K562 (cell line): ENCODE measurements around the gene POLR2A. TPM values are rescaled to one million over a fixed set of nuclear protein-coding genes. Genes with fewer than 3 reads are reported as not detected.

Experiments used
- ATAC-seq: fragments of 200-7000 bp; cut with Tn5 transposase; 3 replicates; pipeline ENCODE4 v1.9.1; 2020; ENCODE audit warnings: moderate library complexity
- BruUV-seq: library from RNA; stranded (reverse); fragments of 400-500 nt; replicated peaks from 2 replicates; lab custom pipeline; 2021; lab: Mats Ljungman, UMichigan
- CTCF ChIA-PET: fragments of 300-600 bp; formaldehyde crosslinking; extraction: SDS; loops from one replicate; lab custom pipeline; 2021; ENCODE audit warnings: low intra/inter-chr PET ratio; lab: Yijun Ruan, JAX
- POLR2A ChIA-PET: fragments of 300-600, 350-650 bp; sonication (Branson Sonifier 250); formaldehyde crosslinking; extraction: SDS; loops from one replicate; lab custom pipeline; 2021; ENCODE audit warnings: antibody characterized with exemption, inconsistent platforms; lab: Yijun Ruan, JAX
- DNase-seq, 4 experiments: peaks; one replicate each; pipeline versions ENCODE4 v3.0.0 to v3.0.0-alpha.2; 2011 to 2018; ENCODE audit warnings: low spot score in 3 of 4, mixed read lengths in 3 of 4; ENCODE audit errors: extremely low read depth in 1 of 4
- FAIRE-seq: peaks from 2 replicates; lab custom pipeline; 2011; peaks lifted over from hg19 to GRCh38; lab: Jason Lieb, UNC
- H2AFZ ChIP-seq: 2 replicates; pipeline ENCODE4 v1.6.0; 2011; ENCODE audit warnings: low read depth, low read length, control low read depth, inconsistent platforms
- H3K27ac ChIP-seq: fragments of 200-600 bp; 3 replicates; pipeline ENCODE4 v1.8.0; 2011; ENCODE audit warnings: low read depth, mild to moderate bottlenecking, control low read depth, inconsistent platforms, low read length, moderate library complexity, mixed read lengths; ENCODE audit errors: extremely low read depth
- H3K27me3 ChIP-seq, 2 experiments: fragments of 300-600 bp in 1 of 2; 2 replicates in 1 of 2; 3 replicates in 1 of 2; pipeline versions ENCODE4 v1.6.0 to v1.8.0; 2011; ENCODE audit warnings: inconsistent platforms in 2 of 2, low read length in 2 of 2, mild to moderate bottlenecking in 1 of 2, mixed read lengths in 1 of 2, moderate library complexity in 1 of 2; ENCODE audit not compliant: control insufficient read depth in 2 of 2, insufficient read depth in 2 of 2
- H3K36me3 ChIP-seq: fragments of 300-600 bp; 3 replicates; pipeline ENCODE4 v1.8.0; 2011; ENCODE audit warnings: mild to moderate bottlenecking, low read length, inconsistent platforms; ENCODE audit not compliant: control insufficient read depth, insufficient read depth
- H3K4me1 ChIP-seq, 2 experiments: fragments of 200-600 bp in 1 of 2; replicated peaks in 1 of 2; 2 replicates in 1 of 2; 3 replicates in 1 of 2; pipeline versions ENCODE4 v1.5.1 to v1.8.0; 2011; ENCODE audit warnings: inconsistent platforms in 2 of 2, low read length in 2 of 2, mild to moderate bottlenecking in 1 of 2, mixed read lengths in 1 of 2, moderate library complexity in 1 of 2; ENCODE audit not compliant: control insufficient read depth in 2 of 2, insufficient read depth in 2 of 2
- H3K4me2 ChIP-seq: 2 replicates; pipeline ENCODE4 v1.6.1; 2011; ENCODE audit warnings: low read length, control low read depth, inconsistent platforms, mixed read lengths; ENCODE audit not compliant: insufficient read depth
- H3K4me3 ChIP-seq: fragments of 200-600 bp; sonication (generic), shearing (Covaris generic); 2 replicates; pipeline ENCODE4 v1.5.1; 2016; ENCODE audit warnings: control low read depth, inconsistent platforms
- H3K79me2 ChIP-seq: fragments of 200-600 bp; 3 replicates; pipeline ENCODE4 v1.8.0; 2011; ENCODE audit warnings: low read length, inconsistent platforms; ENCODE audit not compliant: control insufficient read depth, insufficient read depth
- H3K9ac ChIP-seq, 2 experiments: 2 replicates each; pipeline versions ENCODE4 v1.6.0 to v1.6.1; 2011; ENCODE audit warnings: low read depth in 2 of 2, low read length in 2 of 2, control low read depth in 1 of 2, inconsistent platforms in 1 of 2, mild to moderate bottlenecking in 1 of 2, mixed read lengths in 1 of 2; ENCODE audit not compliant: insufficient read depth in 1 of 2
- H3K9me1 ChIP-seq: one replicate; pipeline ENCODE4 v1.6.0; 2011; ENCODE audit warnings: inconsistent platforms, mild to moderate bottlenecking, low read length, moderate library complexity; ENCODE audit not compliant: control insufficient read depth, insufficient read depth
- H3K9me3 ChIP-seq: replicated peaks from 2 replicates; pipeline ENCODE4 v1.5.1; 2011; ENCODE audit warnings: low read depth, low read length, inconsistent platforms; ENCODE audit not compliant: control insufficient read depth, insufficient read depth
- H4K20me1 ChIP-seq: replicated peaks from 2 replicates; pipeline ENCODE4 v1.6.1; 2011; ENCODE audit warnings: low read length, inconsistent platforms, mixed read lengths; ENCODE audit not compliant: control insufficient read depth, insufficient read depth
- ATF6 ChIP-seq: sonication (generic); formaldehyde crosslinking; IDR thresholded peaks from 2 replicates; pipeline ENCODE4 v1.4.0; 2020; ENCODE audit warnings: mild to moderate bottlenecking, missing genetic modification reagents
- E2F1 ChIP-seq: sonication (generic); formaldehyde crosslinking; IDR thresholded peaks from 2 replicates; pipeline ENCODE4 v1.8.1; 2023; ENCODE audit warnings: mild to moderate bottlenecking, missing genetic modification reagents, moderate library complexity
- ETV6 ChIP-seq, 3 experiments: fragments of 150-350 bp in 1 of 3; sonication (generic) in 1 of 3; formaldehyde crosslinking in 1 of 3; IDR thresholded peaks; 2 replicates each; pipeline versions ENCODE4 v1.6.1 to v1.8.0; 2014 to 2022; ENCODE audit warnings: borderline replicate concordance in 2 of 3, low read depth in 2 of 3, antibody characterized with exemption in 1 of 3, low read length in 1 of 3, mild to moderate bottlenecking in 1 of 3, missing genetic modification reagents in 1 of 3
- FOXA3 ChIP-seq, 2 experiments: fragments of 450-650 bp in 1 of 2; sonication (generic) in 1 of 2; formaldehyde crosslinking; IDR thresholded peaks in 1 of 2; conservative IDR thresholded peaks in 1 of 2; 2 replicates each; pipeline versions ENCODE4 v1.4.0 to v1.8.0; 2020 to 2022; ENCODE audit warnings: mild to moderate bottlenecking in 2 of 2, missing genetic modification reagents in 1 of 2
- FOXJ2 ChIP-seq: fragments of 200-800 bp; sonication (Bioruptor generic); IDR thresholded peaks from 2 replicates; pipeline ENCODE4 v1.6.1; 2016; ENCODE audit warnings: missing genetic modification characterization, missing compliant biosample characterization
- HBP1 ChIP-seq: fragments of 450-650 bp; formaldehyde crosslinking; IDR thresholded peaks from 2 replicates; pipeline ENCODE4 v1.4.0; 2022; ENCODE audit warnings: missing genetic modification characterization
- PHB2 ChIP-seq: fragments of 450-650 bp; IDR thresholded peaks from 2 replicates; pipeline ENCODE4 v1.6.1; 2017; ENCODE audit warnings: low read depth
- RERE ChIP-seq: sonication (generic); formaldehyde crosslinking; IDR thresholded peaks from 2 replicates; pipeline ENCODE4 v1.8.0; 2023; ENCODE audit warnings: missing genetic modification reagents, mild to moderate bottlenecking, borderline replicate concordance
- SRSF1 ChIP-seq: fragments of 200-400 bp; formaldehyde crosslinking; IDR thresholded peaks from 2 replicates; pipeline ENCODE4 v1.6.1; 2017; ENCODE audit warnings: mild to moderate bottlenecking, low read depth, low read length, moderate library complexity
- TSC22D4 ChIP-seq: fragments of 450-650 bp; IDR thresholded peaks from 2 replicates; pipeline ENCODE4 v1.6.1; 2016; ENCODE audit warnings: missing genetic modification characterization, missing biosample characterization, control low read depth
- ZNF644 ChIP-seq: fragments of 200-800 bp; sonication (Bioruptor generic); IDR thresholded peaks from 2 replicates; pipeline ENCODE4 v1.6.1; 2016; ENCODE audit warnings: low read depth, missing genetic modification characterization, missing compliant biosample characterization
- WGBS: fragments of 100-300 bp; shearing (Covaris generic); methylation state at CpG from one replicate; pipeline ENCODE4 v1.1.6; 2016; ENCODE audit warnings: low coverage, mixed read lengths; ENCODE audit not compliant: insufficient coverage; ENCODE audit errors: missing lambda C conversion rate; 5-methylcytosine and 5-hydroxymethylcytosine counted together
- in situ Hi-C: fragments of 300-500 bp; cut with MboI; formaldehyde crosslinking; loops from 4 replicates; pipeline ENCODE4 v1.15.0; 2018; ENCODE audit warnings: inconsistent platforms, mixed read lengths
- intact Hi-C: fragments of 100-400 bp; cut with micrococcal nuclease; formaldehyde crosslinking; loops from 2 replicates; pipeline ENCODE4 v1.14.2; 2022
- polyA plus RNA-seq, 8 experiments: library from polyadenylated mRNA; depleted of rRNA in 4 of 8; stranded (reverse) in 5 of 8; unstranded in 3 of 8; fragments of >200 nt; fragmentation: Nextera tagmentation in 2 of 8; fragmentation: Illumina TruSeq in 1 of 8; extraction: Ambion mirVana in 2 of 8; extraction: Trizol in 1 of 8; gene quantifications; 2 replicates each; pipeline versions ENCODE4 v1.2.1 to v1.2.3, GENCODE V29; 2011 to 2014; ENCODE audit warnings: inconsistent platforms in 1 of 8, missing spikeins in 1 of 8
- total RNA-seq, 7 experiments: library from RNA; depleted of rRNA in 6 of 7; stranded (reverse); fragments of >200 nt in 6 of 7; fragmentation: Illumina TruSeq in 2 of 7; extraction: Trizol in 2 of 7; gene quantifications; 2 replicates each; pipeline versions ENCODE4 v1.2.1 to v1.2.3, GENCODE V29; 2011 to 2021; ENCODE audit warnings: low replicate concordance in 1 of 7

POLR2A gene
- total and polyA plus RNA-seq, 9 of the 15 experiments (the other 6 are each of a cell fraction or from before 2014, with no cell fraction given): 1.3 to 109 (median 12.4) TPM

GRCh38 chr17:7501729-7502128 lies 17.6 kb downstream of the POLR2A start:
- H3K4me3 ChIP-seq: no peak overlapping the region
- H3K9me1 ChIP-seq: no peaks in the 10 kb centered on the region
- POLR2A ChIA-PET: interaction anchor here (0.7 to 2.1 kb wide), 4 partner anchors 10 to 31 kb away, joined by 3 to 8 read pairs (median 5); no protein-coding TSS in a partner anchor
- BruUV-seq: TSS peak; percentile 22
- H3K9ac ChIP-seq: no peak overlapping the region
- no peak for FAIRE-seq
- 86% methylated on average over 11 of the region's 14 CpGs for WGBS
- ATAC-seq: no peak
- intact Hi-C loops (loop anchor here (5.0 kb wide), 1 partner anchor 144 kb away; the partner anchor contains the start of gene TMEM95), in situ Hi-C loops (no loop called here)
- no peaks in the 10 kb centered on the region for H3K9me3 ChIP-seq
- peak in 1 of 4 experiments; percentile 8 for DNase-seq
- H3K27ac ChIP-seq: no peak overlapping the region
- no peak overlapping the region for H3K4me2 ChIP-seq
- H3K79me2 ChIP-seq: no peaks in the 10 kb centered on the region
- CTCF ChIA-PET: no interaction called here
- no peaks in the 10 kb centered on the region for H4K20me1 ChIP-seq
- H3K27me3 ChIP-seq: no peaks in the 10 kb centered on the region
- H3K36me3 ChIP-seq: peaks cover 91% of the 10 kb centered on the region; the same call in 2 of the 3 replicates
- no peak overlapping the region for H2AFZ ChIP-seq
- no peaks in the 10 kb centered on the region for H3K4me1 ChIP-seq
- TF ChIP-seq RERE (CRISPR knock-in tag) (no peak), HBP1 (CRISPR knock-in tag) (no peak), ZNF644 (no peak), FOXA3 (CRISPR knock-in tag; conservative IDR thresholded peaks at IDR 0.05 in 1 of 2, IDR thresholded peaks at IDR 0.05 in 1 of 2) (no peak), TSC22D4 (tag) (no peak), PHB2 (no peak), ETV6 (IDR thresholded peaks at IDR 0.05; ENCODE audit: borderline replicate concordance in 1 of 2, low read depth in 2 of 2, low read length in 1 of 2) (no peak), ETV6 (CRISPR knock-in tag; IDR thresholded peaks at IDR 0.05; ENCODE audit: borderline replicate concordance) (no peak), FOXJ2 (no peak), SRSF1 (no peak), E2F1 (CRISPR knock-in tag) (no peak), ATF6 (no peak)
